Cardiac fibroblast (primary cell): ENCODE results near the gene SCN9A.

ENCODE experiments used
- DNase-seq, 2 donors: peaks; one replicate each; pipeline versions ENCODE4 v3.0.0 to v3.0.0-alpha.2; 2010; ENCODE audit warnings: low read depth in 2 of 2
- H3K4me3 ChIP-seq, 2 donors: replicated peaks in 1 of 2; 1 replicate in 1 of 2; 2 replicates in 1 of 2; pipeline ENCODE4 v1.5.1; 2011; ENCODE audit warnings: low read depth in 2 of 2, low read length in 2 of 2, mild to moderate bottlenecking in 2 of 2, moderate library complexity in 1 of 2
- CTCF ChIP-seq: IDR thresholded peaks from one replicate; pipeline ENCODE4 v1.5.1; 2011; ENCODE audit warnings: low read depth, mild to moderate bottlenecking, low read length, inconsistent platforms

SCN9A gene

GRCh38 chr2:166351319-166351718 lies 24.4 kb downstream of the SCN9A start:
- TF ChIP-seq CTCF: no peak
- no peak overlapping the region for H3K4me3 ChIP-seq
- peak; percentile 24 to 68 for DNase-seq

- H3K4me3 ChIP-seq: no peak overlapping the region
- DNase-seq: no peak
- no peak for TF ChIP-seq CTCF
Measured at GRCh38 chr2:166350525-166350924, 25.2 kb downstream of the SCN9A start.

- DNase-seq: peak; percentile 64 to 71
- H3K4me3 ChIP-seq: no peak overlapping the region
- TF ChIP-seq CTCF: no peak
Measured at GRCh38 chr2:166344286-166345113, 31.2 kb downstream of the SCN9A start.

GRCh38 chr2:166343467-166343866 lies 32.3 kb downstream of the SCN9A start:
- no peak for TF ChIP-seq CTCF
- no peak for DNase-seq
- no peak overlapping the region for H3K4me3 ChIP-seq

GRCh38 chr2:166341426-166341825 lies 34.3 kb downstream of the SCN9A start:
- no peak for DNase-seq
- H3K4me3 ChIP-seq: no peak overlapping the region
- TF ChIP-seq CTCF: no peak

- TF ChIP-seq CTCF: no peak
- no peak overlapping the region for H3K4me3 ChIP-seq
- no peak for DNase-seq
Measured at GRCh38 chr2:166338831-166339339, 36.9 kb downstream of the SCN9A start.
